ENCODE results near the gene SPCS2.
"Not testable (repeated sequence)": the region's sequence is repeated elsewhere in the genome, so short reads cannot be mapped to it uniquely, and the experiment has no call there.

Gene SPCS2

GRCh38 chr11:75004215-75004614, 55.1 kb downstream of the SPCS2 start:
- no peak for DNase-seq

GRCh38 chr11:75011357-75011756, 62.3 kb downstream of the SPCS2 start:
- no peak for DNase-seq

GRCh38 chr11:75011872-75012271, 62.8 kb downstream of the SPCS2 start:
- no peak for DNase-seq

GRCh38 chr11:75013051-75013450, 64.0 kb downstream of the SPCS2 start:
- no peak for DNase-seq

GRCh38 chr11:75014129-75014528, 65.1 kb downstream of the SPCS2 start:
- DNase-seq, result no peak

- DNase-seq, result not testable (repeated sequence)
These were observed 70.1 kb downstream of the SPCS2 start for GRCh38 chr11:75019200-75019599.

GRCh38 chr11:75020328-75020727, 71.3 kb downstream of the SPCS2 start:
- not testable (repeated sequence) for DNase-seq

- no peak for DNase-seq
These were observed 73.2 kb downstream of the SPCS2 start for GRCh38 chr11:75022296-75022695.

GRCh38 chr11:75022759-75023396, 73.8 kb downstream of the SPCS2 start:
- DNase-seq, result peak; percentile 89

GRCh38 chr11:75023446-75024067, 74.5 kb downstream of the SPCS2 start:
- no peak for DNase-seq

GRCh38 chr11:75024068-75024449, 75.0 kb downstream of the SPCS2 start:
- DNase-seq, result no peak

- no peak for DNase-seq
These were observed 75.7 kb downstream of the SPCS2 start for GRCh38 chr11:75024764-75025211.

- DNase-seq, result no peak
These were observed 76.5 kb downstream of the SPCS2 start for GRCh38 chr11:75025561-75025960.

GRCh38 chr11:75028321-75028720, 79.3 kb downstream of the SPCS2 start:
- no peak for DNase-seq
